ENCODE measurements around the gene BTBD6. TPM values are rescaled to one million over a fixed set of nuclear protein-coding genes. Genes with fewer than 3 reads are reported as not detected.

Gene BTBD6
- total and polyA plus RNA-seq, 2 donors (not counting 3 experiments of a cell fraction or from before 2014, with no cell fraction given), result 63.1 to 65.0 TPM

- H3K79me2 ChIP-seq (ENCODE audit: control insufficient read depth, insufficient read depth, low read length), result peaks cover 14% of the 10 kb centered on the region
- no peak overlapping the region for H3K9ac ChIP-seq (replicated peaks; ENCODE audit: extremely low read depth, insufficient read depth, low read length)
- no peaks in the 10 kb centered on the region for H3K9me1 ChIP-seq (replicated peaks; ENCODE audit: control insufficient read depth, extremely low read depth, insufficient read depth, low read length)
- no peaks in the 10 kb centered on the region for H3K9me3 ChIP-seq (replicated peaks; ENCODE audit: control insufficient read depth, insufficient read depth, low read length)
- TF ChIP-seq MYC (IDR thresholded peaks at IDR 0.05; ENCODE audit: low read depth, low read length), result no peak
- no peak for TF ChIP-seq JUN (IDR thresholded peaks at IDR 0.05; ENCODE audit: borderline replicate concordance, insufficient read depth, insufficient read length, low read depth)
- TF ChIP-seq EZH2 (IDR thresholded peaks at IDR 0.05; ENCODE audit: borderline replicate concordance, low read depth, low read length, severe bottlenecking), result no peak
- TF ChIP-seq POLR2A (IDR thresholded peaks at IDR 0.05; ENCODE audit: low read depth, low read length), result no peak
- TF ChIP-seq POLR2AphosphoS5 (IDR thresholded peaks at IDR 0.05; ENCODE audit: insufficient read depth, low read depth, low read length), result no peak
- TF ChIP-seq GATA2 (IDR thresholded peaks at IDR 0.05; ENCODE audit: insufficient read depth, insufficient read length, low read depth, low read length), result no peak
- TF ChIP-seq, protein P1, sequence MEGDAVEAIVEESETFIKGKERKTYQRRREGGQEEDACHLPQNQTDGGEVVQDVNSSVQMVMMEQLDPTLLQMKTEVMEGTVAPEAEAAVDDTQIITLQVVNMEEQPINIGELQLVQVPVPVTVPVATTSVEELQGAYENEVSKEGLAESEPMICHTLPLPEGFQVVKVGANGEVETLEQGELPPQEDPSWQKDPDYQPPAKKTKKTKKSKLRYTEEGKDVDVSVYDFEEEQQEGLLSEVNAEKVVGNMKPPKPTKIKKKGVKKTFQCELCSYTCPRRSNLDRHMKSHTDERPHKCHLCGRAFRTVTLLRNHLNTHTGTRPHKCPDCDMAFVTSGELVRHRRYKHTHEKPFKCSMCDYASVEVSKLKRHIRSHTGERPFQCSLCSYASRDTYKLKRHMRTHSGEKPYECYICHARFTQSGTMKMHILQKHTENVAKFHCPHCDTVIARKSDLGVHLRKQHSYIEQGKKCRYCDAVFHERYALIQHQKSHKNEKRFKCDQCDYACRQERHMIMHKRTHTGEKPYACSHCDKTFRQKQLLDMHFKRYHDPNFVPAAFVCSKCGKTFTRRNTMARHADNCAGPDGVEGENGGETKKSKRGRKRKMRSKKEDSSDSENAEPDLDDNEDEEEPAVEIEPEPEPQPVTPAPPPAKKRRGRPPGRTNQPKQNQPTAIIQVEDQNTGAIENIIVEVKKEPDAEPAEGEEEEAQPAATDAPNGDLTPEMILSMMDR (IDR thresholded peaks at IDR 0.05; ENCODE audit: extremely low read depth in 1 of 2, insufficient read depth in 1 of 2, low read depth in 1 of 2, low read length in 2 of 2), result no peak
- TF ChIP-seq FOS (IDR thresholded peaks at IDR 0.05; ENCODE audit: borderline replicate concordance, insufficient read depth, low read length), result no peak
- TF ChIP-seq, protein P2, sequence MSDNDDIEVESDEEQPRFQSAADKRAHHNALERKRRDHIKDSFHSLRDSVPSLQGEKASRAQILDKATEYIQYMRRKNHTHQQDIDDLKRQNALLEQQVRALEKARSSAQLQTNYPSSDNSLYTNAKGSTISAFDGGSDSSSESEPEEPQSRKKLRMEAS (IDR thresholded peaks at IDR 0.05; ENCODE audit: insufficient read depth, insufficient read length), result no peak
- no peak overlapping the region for H3K4me3 ChIP-seq (replicated peaks in 1 of 3; ENCODE audit: insufficient read depth in 1 of 3, low read depth in 1 of 3, low read length in 3 of 3)
- H3K36me3 ChIP-seq (ENCODE audit: control insufficient read depth in 2 of 2, extremely low read depth in 1 of 2, insufficient read depth in 2 of 2, low read length in 2 of 2), result peaks cover 2 to 28% of the 10 kb centered on the region in 2 experiments
- no peaks in the 10 kb centered on the region for H3K27me3 ChIP-seq (ENCODE audit: control insufficient read depth in 2 of 2, insufficient read depth in 2 of 2, low read length in 2 of 2)
- no peak overlapping the region for H2AFZ ChIP-seq (ENCODE audit: low read depth, low read length)
- H4K20me1 ChIP-seq (replicated peaks; ENCODE audit: control insufficient read depth, extremely low read depth, insufficient read depth, low read length), result no peaks in the 10 kb centered on the region
- dilution Hi-C loops (cut with MboI; ENCODE audit: extremely low pct_ligation_motif_present, low sequenced_read_pairs) (no loop called here), intact Hi-C loops (cut with micrococcal nuclease) (loop anchor here (10.0 kb wide), 1 partner anchor 48 kb away; no protein-coding TSS in a partner anchor)
- no peak overlapping the region for H3K4me2 ChIP-seq (ENCODE audit: insufficient read depth, low read length)
- FAIRE-seq (no peak), DNase-seq (ENCODE audit: low read depth, low spot score) (no peak)
- no peak overlapping the region for H3K27ac ChIP-seq (ENCODE audit: insufficient read depth, low read depth, low read length)
- ChIA-PET CTCF (no interaction called here), POLR2A (no interaction called here)
- H3K4me1 ChIP-seq (ENCODE audit: control insufficient read depth, extremely low read depth, insufficient read depth, low read length), result peaks cover 7% of the 10 kb centered on the region
- BruUV-seq (replicated peaks), result no TSS peak
Measured at GRCh38 chr14:105252552-105253328, 4.4 kb downstream of the BTBD6 start.
